Nephron (organoid): ENCODE measurements around the gene OR2T1.

ENCODE experiments used
- H3K27ac Mint-ChIP-seq, 3 experiments: 2 replicates each; pipeline ENCODE4 v1.8.0; 2020; ENCODE audit warnings: mixed read lengths in 3 of 3, mild to moderate bottlenecking in 2 of 3, moderate library complexity in 1 of 3
- H3K27me3 Mint-ChIP-seq: 2 replicates; pipeline ENCODE4 v1.8.0; 2021; ENCODE audit warnings: low read depth, mild to moderate bottlenecking, moderate library complexity, mixed read lengths
- H3K36me3 Mint-ChIP-seq: 2 replicates; pipeline ENCODE4 v1.8.0; 2020; ENCODE audit warnings: low read depth, mixed read lengths
- H3K4me1 Mint-ChIP-seq: 2 replicates; pipeline ENCODE4 v1.8.0; 2020; ENCODE audit warnings: mixed read lengths
- H3K4me3 Mint-ChIP-seq, 3 experiments: 2 replicates each; pipeline ENCODE4 v1.8.0; 2020; ENCODE audit warnings: mild to moderate bottlenecking in 3 of 3, mixed read lengths in 3 of 3, moderate library complexity in 2 of 3
- H3K9me3 Mint-ChIP-seq: 2 replicates; pipeline ENCODE4 v1.8.0; 2020; ENCODE audit warnings: mixed read lengths
- CTCF ChIP-seq, 3 experiments: fragments of 200-600 bp; sonication (generic); IDR thresholded peaks; one replicate each; pipeline ENCODE4 v1.5.0; 2021; ENCODE audit warnings: antibody characterized with exemption in 3 of 3; ENCODE audit not compliant: unreplicated experiment in 3 of 3

The OR2T1 gene

GRCh38 chr1:248375446-248375845, 27.4 kb upstream of the OR2T1 start, which contains the start of gene OR2T6:
Gene OR2T6 (plus strand): TSS chr1:248375746. CDS start chr1:248387609, 11,863 bp downstream.
- Mint-ChIP-seq H3K4me3 (no peak within 1 kb of the TSS), H3K36me3 (no peaks in the 10 kb centered on the region), H3K27ac (no peak within 1 kb of the TSS), H3K9me3 (peaks cover 63% of the 10 kb centered on the region), H3K27me3 (no peaks in the 10 kb centered on the region), H3K4me1 (no peaks in the 10 kb centered on the region)
- TF ChIP-seq CTCF (IDR thresholded peaks at IDR 0.05; ENCODE audit: unreplicated experiment in 3 of 3): no peak

DNA sequence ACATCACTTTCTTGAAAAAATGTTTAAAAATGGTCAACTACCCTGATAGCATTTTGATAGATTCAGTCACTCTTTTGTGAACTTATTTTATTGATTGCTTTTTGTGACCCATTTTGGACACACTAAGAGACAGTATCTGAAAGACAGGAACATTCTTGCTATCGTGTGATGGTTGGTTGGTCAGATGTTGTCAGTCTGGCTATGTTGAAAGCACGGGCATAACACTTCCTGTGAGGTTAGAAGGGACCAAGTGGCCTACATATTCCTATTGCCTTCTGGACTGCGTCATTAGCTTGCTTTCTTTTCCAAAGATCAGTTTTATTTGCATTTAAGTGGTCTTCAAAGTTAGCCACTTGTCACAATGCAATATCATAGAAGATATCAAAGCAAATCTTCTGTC, 25.9 kb upstream of the OR2T1 start:
- Mint-ChIP-seq H3K4me1 (no peaks in the 10 kb centered on the region), H3K27ac (no peak overlapping the region), H3K9me3 (peaks cover 54% of the 10 kb centered on the region), H3K4me3 (no peak overlapping the region), H3K36me3 (no peaks in the 10 kb centered on the region), H3K27me3 (no peaks in the 10 kb centered on the region)
- TF ChIP-seq CTCF (IDR thresholded peaks at IDR 0.05; ENCODE audit: unreplicated experiment in 3 of 3): no peak

DNA sequence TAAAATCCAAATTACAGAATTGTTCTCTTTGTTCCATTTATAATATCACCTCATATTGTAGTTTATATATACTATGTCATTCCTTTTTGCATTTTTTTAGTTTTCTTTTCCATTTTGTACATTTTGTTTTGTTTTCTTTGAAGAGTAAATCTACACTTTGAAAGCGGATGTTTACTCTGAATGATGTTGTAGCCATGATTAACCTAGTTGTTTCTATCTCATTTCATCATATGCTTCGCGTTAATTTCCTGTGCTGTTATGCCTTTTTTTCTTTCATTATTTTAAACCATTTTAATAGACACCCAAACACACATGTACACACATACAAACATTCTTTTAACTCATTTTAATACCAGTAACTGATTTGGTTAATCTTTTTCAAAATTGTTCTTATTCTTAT, 22.0 kb upstream of the OR2T1 start:
- H3K27ac Mint-ChIP-seq: no peak overlapping the region
- TF ChIP-seq CTCF (IDR thresholded peaks at IDR 0.05; ENCODE audit: unreplicated experiment in 3 of 3): no peak
- no peak overlapping the region for H3K4me3 Mint-ChIP-seq
- H3K27me3 Mint-ChIP-seq: no peaks in the 10 kb centered on the region
- no peaks in the 10 kb centered on the region for H3K4me1 Mint-ChIP-seq
- peaks cover 25% of the 10 kb centered on the region for H3K9me3 Mint-ChIP-seq
- no peaks in the 10 kb centered on the region for H3K36me3 Mint-ChIP-seq

DNA sequence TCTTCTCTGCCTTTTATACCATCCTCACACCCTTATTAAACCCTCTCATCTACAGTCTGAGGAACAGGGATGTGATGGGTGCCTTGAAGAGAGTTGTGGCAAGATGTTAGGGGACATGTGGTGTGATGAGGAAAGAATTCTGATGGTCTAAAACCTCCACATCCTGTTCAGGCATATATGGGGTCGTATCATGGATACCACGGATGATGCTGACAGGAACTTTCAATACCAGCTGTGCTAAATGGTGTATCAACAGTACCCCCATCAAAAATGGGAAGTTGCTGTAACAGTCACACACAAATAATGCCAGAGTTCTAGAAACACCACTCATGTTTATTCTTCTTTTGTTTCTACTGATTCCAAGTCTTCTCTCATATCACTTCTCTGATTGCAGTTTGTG, 14.4 kb upstream of the OR2T1 start:
- no peak for TF ChIP-seq CTCF (IDR thresholded peaks at IDR 0.05; ENCODE audit: unreplicated experiment in 3 of 3)
- Mint-ChIP-seq H3K4me3 (no peak overlapping the region), H3K4me1 (no peaks in the 10 kb centered on the region), H3K27me3 (no peaks in the 10 kb centered on the region), H3K27ac (no peak overlapping the region), H3K36me3 (no peaks in the 10 kb centered on the region), H3K9me3 (peaks cover 54% of the 10 kb centered on the region)

DNA sequence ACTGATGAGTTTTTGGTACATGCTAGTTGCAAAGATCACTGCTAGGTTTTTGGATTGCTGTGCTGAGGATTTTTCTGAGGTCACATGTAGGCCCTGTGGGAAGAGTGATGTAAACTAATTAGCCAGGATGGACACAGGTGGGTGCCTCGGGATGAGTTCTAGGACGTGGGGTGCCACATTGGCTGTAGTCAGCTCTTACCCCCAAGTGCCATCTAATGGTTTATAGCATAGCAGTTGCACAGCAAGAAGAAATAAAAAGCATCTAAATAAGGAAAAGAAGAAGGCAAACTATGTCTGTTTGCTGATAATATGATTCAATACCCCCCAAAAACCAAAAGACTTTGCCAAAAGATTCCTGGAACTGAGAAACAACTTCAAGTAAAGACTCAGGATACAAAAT, 9.8 kb upstream of the OR2T1 start:
- Mint-ChIP-seq H3K27ac (no peak overlapping the region), H3K4me3 (no peak overlapping the region), H3K27me3 (no peaks in the 10 kb centered on the region), H3K4me1 (no peaks in the 10 kb centered on the region), H3K36me3 (no peaks in the 10 kb centered on the region), H3K9me3 (peaks cover 66% of the 10 kb centered on the region)
- no peak for TF ChIP-seq CTCF (IDR thresholded peaks at IDR 0.05; ENCODE audit: unreplicated experiment in 3 of 3)

DNA sequence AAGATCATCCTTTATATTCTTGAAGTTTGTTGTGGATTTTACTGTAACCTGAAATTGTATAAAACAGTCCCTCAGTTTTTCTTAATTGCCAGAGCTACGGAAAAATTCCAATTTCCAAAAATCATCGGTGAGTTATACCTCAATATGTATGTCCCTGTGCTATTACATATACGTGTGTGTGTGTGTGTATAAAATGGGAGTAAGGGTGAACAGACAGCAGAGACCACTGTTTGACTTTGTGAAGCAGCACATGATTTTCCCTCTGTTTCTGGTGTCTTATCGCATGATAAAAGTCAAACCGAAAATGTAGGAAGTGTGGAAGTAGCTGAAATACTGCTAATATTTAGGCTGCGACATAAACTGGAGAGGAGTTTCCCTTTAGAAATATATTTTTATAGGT, 1.2 kb downstream of the OR2T1 start:
- peaks cover 33% of the 10 kb centered on the region for H3K9me3 Mint-ChIP-seq
- H3K36me3 Mint-ChIP-seq: no peaks in the 10 kb centered on the region
- no peaks in the 10 kb centered on the region for H3K4me1 Mint-ChIP-seq
- no peak overlapping the region for H3K4me3 Mint-ChIP-seq
- H3K27ac Mint-ChIP-seq: no peak overlapping the region
- no peaks in the 10 kb centered on the region for H3K27me3 Mint-ChIP-seq
- no peak for TF ChIP-seq CTCF (IDR thresholded peaks at IDR 0.05; ENCODE audit: unreplicated experiment in 3 of 3)
